GM23248 (cell line): Measurements from ENCODE around the gene TBL1XR1. TPM values are rescaled to one million over a fixed set of nuclear protein-coding genes. Genes with fewer than 3 reads are reported as not detected.

Source experiments
- DNase-seq: peaks from one replicate; pipeline ENCODE4 v3.0.0-alpha.2; 2015
- H2AFZ ChIP-seq: fragments of 200-600 bp; sonication (generic); 2 replicates; pipeline ENCODE4 v1.6.1; 2016; ENCODE audit warnings: antibody characterized with exemption
- H3F3A ChIP-seq: fragments of 200-600 bp; sonication (generic); 2 replicates; pipeline ENCODE4 v1.6.1; 2016; ENCODE audit warnings: mild to moderate bottlenecking, antibody characterized with exemption, mixed run types; ENCODE audit not compliant: insufficient read depth
- H3K27ac ChIP-seq: fragments of 200-600 bp; sonication (generic); 2 replicates; pipeline ENCODE4 v1.5.1; 2016; ENCODE audit warnings: mild to moderate bottlenecking
- H3K27me3 ChIP-seq: fragments of 200-600 bp; sonication (generic); replicated peaks from 2 replicates; pipeline ENCODE4 v1.6.1; 2016; ENCODE audit warnings: mild to moderate bottlenecking; ENCODE audit not compliant: insufficient read depth
- H3K36me3 ChIP-seq: fragments of 200-600 bp; sonication (generic); 2 replicates; pipeline ENCODE4 v1.6.1; 2016; ENCODE audit warnings: low read depth, mild to moderate bottlenecking
- H3K4me1 ChIP-seq: fragments of 200-600 bp; sonication (generic); 2 replicates; pipeline ENCODE4 v1.6.1; 2016; ENCODE audit warnings: mild to moderate bottlenecking; ENCODE audit not compliant: insufficient read depth
- H3K4me2 ChIP-seq: fragments of 200-600 bp; sonication (generic); one replicate; pipeline ENCODE4 v1.6.1; 2016; ENCODE audit warnings: mild to moderate bottlenecking; ENCODE audit not compliant: unreplicated experiment
- H3K4me3 ChIP-seq: fragments of 200-600 bp; sonication (generic); 2 replicates; pipeline ENCODE4 v1.5.1; 2016; ENCODE audit warnings: mild to moderate bottlenecking
- H3K79me2 ChIP-seq: fragments of 200-600 bp; sonication (generic); 2 replicates; pipeline ENCODE4 v1.6.1; 2016; ENCODE audit warnings: mild to moderate bottlenecking; ENCODE audit not compliant: insufficient read depth
- H3K9ac ChIP-seq: fragments of 200-600 bp; sonication (generic); 2 replicates; pipeline ENCODE4 v1.6.1; 2016; ENCODE audit warnings: mild to moderate bottlenecking
- H3K9me2 ChIP-seq: fragments of 200-600 bp; sonication (generic); 2 replicates; pipeline ENCODE4 v1.6.1; 2016; ENCODE audit warnings: mixed run types, mild to moderate bottlenecking, moderate library complexity; ENCODE audit not compliant: insufficient read depth
- H3K9me3 ChIP-seq: fragments of 200-600 bp; sonication (generic); one replicate; pipeline ENCODE4 v1.6.1; 2017; ENCODE audit warnings: low read depth
- H4K20me1 ChIP-seq: fragments of 200-600 bp; sonication (generic); 2 replicates; pipeline ENCODE4 v1.6.0; 2016; ENCODE audit not compliant: insufficient read depth
- EZH2 ChIP-seq: fragments of 200-600 bp; sonication (generic); IDR thresholded peaks from 2 replicates; pipeline ENCODE4 v1.6.1; 2018; ENCODE audit warnings: antibody characterized with exemption, mild to moderate bottlenecking; ENCODE audit not compliant: insufficient read depth, poor library complexity, severe bottlenecking
- EZH2phosphoT487 ChIP-seq: fragments of 200-600 bp; sonication (generic); IDR thresholded peaks from 2 replicates; pipeline ENCODE4 v1.6.1; 2018; ENCODE audit warnings: antibody characterized with exemption, moderate library complexity, mild to moderate bottlenecking, low read depth; ENCODE audit not compliant: insufficient read depth
- WGBS, 2 experiments: methylation state at CpG; one replicate each; pipeline ENCODE4 v1.1.6; 2015 to 2017; ENCODE audit warnings: low lambda C conversion rate in 2 of 2, low coverage in 1 of 2; ENCODE audit errors: missing lambda C conversion rate in 2 of 2; 5-methylcytosine and 5-hydroxymethylcytosine counted together
- in situ Hi-C: fragments of 300-500 bp; cut with MboI; formaldehyde crosslinking; loops from 2 replicates; pipeline ENCODE4 v1.15.0; 2020
- polyA plus RNA-seq: library from polyadenylated mRNA; unstranded; fragments of >200 nt; fragmentation: Nextera tagmentation; extraction: Ambion mirVana; gene quantifications from 2 replicates; pipeline ENCODE4 v1.2.1, GENCODE V29; 2016
- total RNA-seq: library from RNA; depleted of rRNA; stranded (reverse); fragments of >200 nt; shearing (Covaris generic); gene quantifications from 2 replicates; pipeline ENCODE4 v1.2.3, GENCODE V29; 2014

The TBL1XR1 gene
- total and polyA plus RNA-seq, 2 experiments from 2014 or later: 41.6 to 87.2 TPM

DNA sequence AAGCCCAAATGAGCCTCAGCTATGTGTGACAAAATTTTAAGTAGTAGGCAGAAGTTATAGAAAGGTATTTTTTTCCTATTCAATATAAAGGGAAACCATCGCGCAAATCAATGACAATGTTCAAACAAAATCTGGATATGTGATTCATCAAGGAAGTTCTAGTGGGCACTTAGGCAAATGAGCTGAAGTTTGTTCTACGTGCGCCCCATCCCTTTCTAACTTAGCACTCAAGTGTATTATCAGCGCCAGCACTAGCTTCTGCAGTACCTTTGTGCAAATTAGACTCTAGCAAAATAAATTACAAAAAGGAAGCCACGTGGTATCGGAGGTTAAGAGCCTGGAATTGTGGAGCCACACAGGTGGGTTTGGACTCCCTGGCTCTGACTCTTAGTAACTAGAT, 91.1 kb downstream of the TBL1XR1 start:
- Histone ChIP-seq H3K4me2 (no peak overlapping the region), H3K27ac (no peak overlapping the region), H3K4me3 (no peak overlapping the region), H3K9me3 (no peaks in the 10 kb centered on the region), H3K27me3 (no peaks in the 10 kb centered on the region), H2AFZ (no peak overlapping the region), H3K9ac (no peak overlapping the region), H3F3A (no peaks in the 10 kb centered on the region; the same call in 1 of the 2 replicates), H4K20me1 (peaks cover 25% of the 10 kb centered on the region; the same call in 1 of the 2 replicates), H3K9me2 (no peaks in the 10 kb centered on the region), H3K79me2 (peaks cover 100% of the 10 kb centered on the region), H3K36me3 (no peaks in the 10 kb centered on the region), H3K4me1 (peaks cover 7% of the 10 kb centered on the region; the same call in 1 of the 2 replicates)
- in situ Hi-C loops: no loop called here
- no peak for TF ChIP-seq EZH2
- TF ChIP-seq EZH2phosphoT487: no peak
- DNase-seq: no peak
- WGBS, 2 experiments: 97 to 98% methylated on average over 7 of the region's 7 CpGs

DNA sequence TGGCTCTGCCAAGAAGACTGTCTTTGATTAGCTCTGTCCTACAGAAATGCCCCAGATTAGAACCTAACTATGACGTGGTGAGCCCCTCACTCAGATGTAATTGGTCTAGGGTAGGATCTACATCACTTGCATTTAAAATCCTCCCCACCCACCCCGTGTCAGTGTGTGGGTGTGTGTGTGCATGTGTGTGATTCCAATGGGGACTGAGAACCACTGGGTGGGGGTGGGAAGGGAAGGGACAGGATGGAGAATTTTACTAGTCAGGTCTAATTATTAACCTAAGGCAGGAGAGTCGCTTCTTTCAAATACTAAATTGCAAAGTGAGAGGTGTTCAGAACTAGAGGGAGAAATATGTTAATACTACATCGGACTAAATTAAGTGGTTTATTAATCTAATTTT, 91.7 kb downstream of the TBL1XR1 start:
- no peak for TF ChIP-seq EZH2
- no peak for TF ChIP-seq EZH2phosphoT487
- 70 to 71% methylated on average over 4 of the region's 4 CpGs for WGBS, 2 experiments
- DNase-seq: no peak
- Histone ChIP-seq H3K4me3 (no peak overlapping the region), H3K36me3 (no peaks in the 10 kb centered on the region), H2AFZ (no peak overlapping the region), H3K4me1 (peaks cover 7% of the 10 kb centered on the region; the same call in 1 of the 2 replicates), H3K9ac (no peak overlapping the region), H3K79me2 (peaks cover 100% of the 10 kb centered on the region), H3K27me3 (no peaks in the 10 kb centered on the region), H3K27ac (no peak overlapping the region), H3K9me2 (no peaks in the 10 kb centered on the region), H3K9me3 (no peaks in the 10 kb centered on the region), H3F3A (no peaks in the 10 kb centered on the region; the same call in 1 of the 2 replicates), H4K20me1 (peaks cover 21% of the 10 kb centered on the region; the same call in 1 of the 2 replicates), H3K4me2 (no peak overlapping the region)
- in situ Hi-C loops: no loop called here

DNA sequence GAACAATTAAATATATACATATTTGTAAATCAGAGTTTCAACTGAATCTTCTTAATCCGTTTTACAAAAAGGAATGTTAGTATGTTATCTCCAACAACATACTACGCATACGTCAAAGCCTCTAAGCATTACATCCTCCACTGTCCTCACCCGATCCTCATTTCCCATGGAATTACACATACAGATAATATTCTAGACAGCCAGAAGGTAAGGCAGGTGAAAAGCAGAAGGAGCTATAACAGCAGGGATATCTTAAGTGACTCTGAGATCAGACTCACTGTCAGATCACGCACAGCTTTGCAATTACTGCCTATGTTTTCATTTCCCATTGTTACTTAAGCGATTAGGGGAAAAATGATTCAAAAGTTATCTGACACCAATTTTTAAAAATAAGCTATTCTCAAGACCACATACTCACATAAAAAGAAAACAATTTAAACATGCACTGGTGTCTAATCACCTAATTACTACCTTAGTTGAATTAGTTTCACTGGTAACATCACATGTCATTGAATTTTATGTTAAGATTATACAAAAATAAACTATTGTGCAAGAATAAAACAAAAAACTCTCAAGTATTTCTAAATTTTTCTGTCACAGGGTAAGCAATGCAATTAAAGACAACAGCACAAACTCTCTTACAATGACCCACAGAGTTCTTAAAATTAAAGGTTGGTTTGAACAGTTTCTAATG, 92.8 kb downstream of the TBL1XR1 start:
- no peak for DNase-seq
- Histone ChIP-seq H3K4me1 (peaks cover 7% of the 10 kb centered on the region; the same call in 1 of the 2 replicates), H3K4me2 (no peak overlapping the region), H3F3A (no peaks in the 10 kb centered on the region; the same call in 1 of the 2 replicates), H2AFZ (no peak overlapping the region), H3K36me3 (no peaks in the 10 kb centered on the region), H3K27ac (no peak overlapping the region), H3K4me3 (no peak overlapping the region), H4K20me1 (0 out of 2 replicates have a peak, but pooled peaks cover 9% of the 10 kb centered on the region), H3K9me3 (no peaks in the 10 kb centered on the region), H3K27me3 (no peaks in the 10 kb centered on the region), H3K9me2 (no peaks in the 10 kb centered on the region), H3K9ac (no peak overlapping the region), H3K79me2 (peaks cover 100% of the 10 kb centered on the region)
- WGBS, 2 experiments: 97 to 98% methylated on average over 6 of the region's 6 CpGs
- in situ Hi-C loops: no loop called here
- TF ChIP-seq EZH2 (no peak), EZH2phosphoT487 (no peak)

GRCh38 chr3:177102553-177102952, 94.7 kb downstream of the TBL1XR1 start:
- Histone ChIP-seq H3K4me3 (no peak overlapping the region), H3K27me3 (no peaks in the 10 kb centered on the region), H3K9ac (no peak overlapping the region), H3K4me2 (no peak overlapping the region), H2AFZ (no peak overlapping the region), H3F3A (no peaks in the 10 kb centered on the region; the same call in 1 of the 2 replicates), H3K9me3 (no peaks in the 10 kb centered on the region), H3K36me3 (no peaks in the 10 kb centered on the region), H3K27ac (no peak overlapping the region), H3K9me2 (no peaks in the 10 kb centered on the region), H3K4me1 (peaks cover 7% of the 10 kb centered on the region; the same call in 1 of the 2 replicates), H3K79me2 (peaks cover 100% of the 10 kb centered on the region), H4K20me1 (0 out of 2 replicates have a peak, but pooled peaks cover 9% of the 10 kb centered on the region)
- WGBS, 2 experiments: 21 to 28% methylated on average over 3 of the region's 3 CpGs
- peak; percentile 14 for DNase-seq
- TF ChIP-seq EZH2phosphoT487 (no peak), EZH2 (no peak)
- in situ Hi-C loops: no loop called here
